Measurements from ENCODE around the gene BIK.
A peak's percentile ranks its signal among the peaks of the same experiment; 100 is the strongest.

Gene BIK

GRCh38 chr22:43157874-43158546 is 47.5 kb downstream of the BIK start:
- no peak for ATAC-seq
- no peak overlapping the region for H3K4me3 Mint-ChIP-seq

GRCh38 chr22:43158778-43159483 is 48.4 kb downstream of the BIK start:
- no peaks in the 10 kb centered on the region for H3K9me3 Mint-ChIP-seq
- no peak overlapping the region for H3K4me3 Mint-ChIP-seq

More at GRCh38 chr22:43157874-43158546, 47.5 kb downstream of the BIK start:
- H3K27ac Mint-ChIP-seq = peak overlapping the region; percentile 66
- no peaks in the 10 kb centered on the region for H3K9me3 Mint-ChIP-seq
- no peak for DNase-seq (ENCODE audit: low spot score in 2 of 2)
- H3K4me1 Mint-ChIP-seq = peaks cover 12% of the 10 kb centered on the region
- peaks cover 17% of the 10 kb centered on the region for H3K36me3 Mint-ChIP-seq

GRCh38 chr22:43159484-43160178 is 49.1 kb downstream of the BIK start:
- Mint-ChIP-seq H3K4me1 (peaks cover 17% of the 10 kb centered on the region), H3K4me3 (no peak overlapping the region), H3K36me3 (peaks cover 28% of the 10 kb centered on the region), H3K27ac (no peak overlapping the region), H3K9me3 (no peaks in the 10 kb centered on the region)
- DNase-seq (ENCODE audit: low spot score in 2 of 2) (no peak), ATAC-seq (no peak)

More at GRCh38 chr22:43158778-43159483, 48.4 kb downstream of the BIK start:
- DNase-seq (ENCODE audit: low spot score in 2 of 2) (no peak), ATAC-seq (no peak)
- H3K4me1 Mint-ChIP-seq = peaks cover 10% of the 10 kb centered on the region
- peaks cover 21% of the 10 kb centered on the region for H3K36me3 Mint-ChIP-seq
- H3K27ac Mint-ChIP-seq = peak overlapping the region; percentile 66

GRCh38 chr22:43160497-43161126 is 50.1 kb downstream of the BIK start:
- H3K9me3 Mint-ChIP-seq = no peaks in the 10 kb centered on the region
- no peak for ATAC-seq
- H3K36me3 Mint-ChIP-seq = peaks cover 28% of the 10 kb centered on the region
- H3K4me3 Mint-ChIP-seq = no peak overlapping the region
- no peak for DNase-seq (ENCODE audit: low spot score in 2 of 2)
- no peak overlapping the region for H3K27ac Mint-ChIP-seq
- peaks cover 17% of the 10 kb centered on the region for H3K4me1 Mint-ChIP-seq

- no peaks in the 10 kb centered on the region for H3K9me3 Mint-ChIP-seq
Observed at GRCh38 chr22:43162412-43163150, 52.0 kb downstream of the BIK start.

GRCh38 chr22:43163241-43163795 is 52.8 kb downstream of the BIK start:
- Mint-ChIP-seq H3K4me3 (no peak overlapping the region), H3K9me3 (no peaks in the 10 kb centered on the region), H3K4me1 (peaks cover 12% of the 10 kb centered on the region), H3K36me3 (peaks cover 28% of the 10 kb centered on the region), H3K27ac (peak overlapping the region; percentile 46)
- DNase-seq (ENCODE audit: low spot score in 2 of 2) = no peak
- ATAC-seq = no peak

More at GRCh38 chr22:43162412-43163150, 52.0 kb downstream of the BIK start:
- Mint-ChIP-seq H3K4me1 (peaks cover 17% of the 10 kb centered on the region), H3K27ac (no peak overlapping the region), H3K4me3 (no peak overlapping the region), H3K36me3 (peaks cover 28% of the 10 kb centered on the region)
- ATAC-seq (no peak), DNase-seq (ENCODE audit: low spot score in 2 of 2) (no peak)

GRCh38 chr22:43164636-43165035 is 54.1 kb downstream of the BIK start:
- peak overlapping the region; percentile 46 for H3K27ac Mint-ChIP-seq
- no peaks in the 10 kb centered on the region for H3K9me3 Mint-ChIP-seq
- no peak for DNase-seq (ENCODE audit: low spot score in 2 of 2)
- H3K36me3 Mint-ChIP-seq = peaks cover 28% of the 10 kb centered on the region
- H3K4me1 Mint-ChIP-seq = peaks cover 7% of the 10 kb centered on the region
- no peak overlapping the region for H3K4me3 Mint-ChIP-seq
- ATAC-seq = no peak

- Mint-ChIP-seq H3K4me3 (no peak overlapping the region), H3K4me1 (peaks cover 7% of the 10 kb centered on the region), H3K9me3 (no peaks in the 10 kb centered on the region), H3K36me3 (peaks cover 39% of the 10 kb centered on the region), H3K27ac (no peak overlapping the region)
- DNase-seq (ENCODE audit: low spot score in 2 of 2) (no peak), ATAC-seq (no peak)
Observed at GRCh38 chr22:43166132-43166930, 55.8 kb downstream of the BIK start.

- Mint-ChIP-seq H3K4me3 (no peak overlapping the region), H3K4me1 (peaks cover 7% of the 10 kb centered on the region), H3K9me3 (no peaks in the 10 kb centered on the region), H3K27ac (no peak overlapping the region), H3K36me3 (peaks cover 37% of the 10 kb centered on the region)
- ATAC-seq = no peak
- no peak for DNase-seq (ENCODE audit: low spot score in 2 of 2)
Observed at GRCh38 chr22:43167001-43167589, 56.5 kb downstream of the BIK start.

- Mint-ChIP-seq H3K4me3 (no peak overlapping the region), H3K9me3 (no peaks in the 10 kb centered on the region), H3K4me1 (peaks cover 7% of the 10 kb centered on the region), H3K36me3 (peaks cover 48% of the 10 kb centered on the region), H3K27ac (peak overlapping the region; percentile 68)
- no peak for ATAC-seq
- no peak for DNase-seq (ENCODE audit: low spot score in 2 of 2)
Observed at GRCh38 chr22:43168471-43169309, 58.1 kb downstream of the BIK start.

GRCh38 chr22:43169310-43170130 is 59.0 kb downstream of the BIK start:
- ATAC-seq (no peak), DNase-seq (ENCODE audit: low spot score in 2 of 2) (no peak)
- H3K4me1 Mint-ChIP-seq = peaks cover 1% of the 10 kb centered on the region
- no peaks in the 10 kb centered on the region for H3K9me3 Mint-ChIP-seq
- H3K36me3 Mint-ChIP-seq = peaks cover 40% of the 10 kb centered on the region
- no peak overlapping the region for H3K4me3 Mint-ChIP-seq
- peak overlapping the region; percentile 68 for H3K27ac Mint-ChIP-seq

GRCh38 chr22:43170131-43170480 is 59.6 kb downstream of the BIK start:
- no peak for DNase-seq (ENCODE audit: low spot score in 2 of 2)
- Mint-ChIP-seq H3K4me3 (no peak overlapping the region), H3K9me3 (no peaks in the 10 kb centered on the region), H3K4me1 (no peaks in the 10 kb centered on the region), H3K36me3 (peaks cover 39% of the 10 kb centered on the region), H3K27ac (no peak overlapping the region)
- ATAC-seq = no peak

Measured in stimulated activated effector memory CD8-positive, alpha-beta T cell treated with anti-CD3 and anti-CD28 coated beads, Interleukin-12 subunit alpha, Interleukin-12 subunit beta, amount 100 ng/mL, for 72 hours (primary cell).